Fibroblast of skin of abdomen (primary cell): Measurements from ENCODE around the gene COPS3.

Source experiments
- DNase-seq: peaks from one replicate; pipeline ENCODE4 v3.0.0-alpha.2; 2013

Gene COPS3

GRCh38 chr17:17241656-17242055 is 39.4 kb downstream of the COPS3 start:
- no peak for DNase-seq

GRCh38 chr17:17239832-17240231 is 41.2 kb downstream of the COPS3 start:
- DNase-seq, result no peak

DNA sequence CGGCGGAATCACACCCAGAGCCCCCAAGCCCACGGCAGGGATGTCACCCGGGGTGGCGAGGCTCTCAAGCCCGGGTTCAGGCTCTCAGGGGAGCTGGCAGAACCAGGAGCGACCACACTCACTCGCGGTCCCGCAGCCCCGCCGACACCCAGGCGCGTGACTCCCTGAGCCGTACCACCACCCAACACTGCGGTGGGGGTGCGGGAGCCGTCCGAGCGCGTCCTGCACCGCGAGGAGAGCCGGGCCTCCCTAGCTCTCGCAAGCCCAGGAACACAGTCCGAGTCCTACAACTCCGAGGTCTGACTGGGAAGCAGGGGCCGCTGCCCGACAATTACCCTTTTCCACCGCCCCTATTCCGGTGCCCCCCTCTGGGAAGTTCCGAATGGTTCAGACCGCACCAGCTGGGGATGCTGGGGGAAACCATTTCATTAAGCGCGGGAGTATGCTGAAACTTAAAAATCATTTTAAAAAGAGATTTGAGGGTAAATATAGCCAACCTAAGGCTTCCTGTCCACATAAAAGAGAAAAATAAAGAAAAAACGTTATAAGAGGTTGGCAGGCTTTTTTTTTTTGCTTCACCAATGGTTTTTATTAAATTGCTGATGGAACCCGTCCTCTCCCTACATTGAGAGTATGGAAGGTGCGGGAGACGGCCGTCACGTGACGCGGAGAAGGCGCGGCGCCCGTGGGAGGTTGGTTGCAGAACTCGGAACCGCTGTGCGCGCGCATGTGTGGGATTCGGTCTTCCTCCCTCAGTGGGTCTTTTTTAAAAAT is 43.8 kb downstream of the COPS3 start, which contains the start of gene FLCN:
FLCN (minus strand) TSS at position 143 of the 774 bp plus-strand sequence. CDS start 9,031 bp downstream, outside the sequence.
- peak; percentile 87 for DNase-seq

DNA sequence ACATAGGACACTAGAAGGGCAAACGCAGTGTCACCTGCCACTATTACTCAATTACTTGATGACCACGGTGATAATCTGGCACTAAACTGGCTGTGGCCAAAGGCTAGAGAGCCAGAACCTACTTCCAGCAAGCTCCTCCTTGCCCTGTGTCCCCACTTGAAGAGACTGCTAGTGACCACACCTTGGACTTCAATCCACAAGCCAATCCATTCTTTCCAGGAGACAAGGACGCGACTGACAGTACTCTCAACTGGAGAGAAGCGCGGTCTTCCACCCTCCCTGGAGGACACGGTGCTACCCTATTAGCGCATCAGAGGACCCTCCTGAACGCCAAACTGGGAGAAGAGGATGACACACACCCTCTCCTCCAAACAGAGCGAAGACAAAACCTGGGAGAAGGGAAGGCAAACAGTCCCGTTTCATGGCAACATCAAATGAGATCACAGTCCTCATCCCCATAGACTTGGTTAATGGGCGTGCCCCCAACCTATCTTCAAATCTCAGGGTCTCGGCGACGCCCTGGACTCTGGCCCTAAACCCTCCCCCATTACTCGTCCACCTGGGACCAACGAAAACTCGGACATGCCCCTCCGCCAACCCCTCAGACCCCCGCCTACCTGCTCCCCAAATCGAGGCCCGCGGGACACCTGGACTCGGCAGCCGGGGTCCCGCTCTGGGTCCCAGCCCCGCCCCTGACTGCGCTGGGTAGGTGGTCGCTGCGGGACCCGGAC is 44.6 kb downstream of the COPS3 start:
- peak; percentile 20 for DNase-seq

DNA sequence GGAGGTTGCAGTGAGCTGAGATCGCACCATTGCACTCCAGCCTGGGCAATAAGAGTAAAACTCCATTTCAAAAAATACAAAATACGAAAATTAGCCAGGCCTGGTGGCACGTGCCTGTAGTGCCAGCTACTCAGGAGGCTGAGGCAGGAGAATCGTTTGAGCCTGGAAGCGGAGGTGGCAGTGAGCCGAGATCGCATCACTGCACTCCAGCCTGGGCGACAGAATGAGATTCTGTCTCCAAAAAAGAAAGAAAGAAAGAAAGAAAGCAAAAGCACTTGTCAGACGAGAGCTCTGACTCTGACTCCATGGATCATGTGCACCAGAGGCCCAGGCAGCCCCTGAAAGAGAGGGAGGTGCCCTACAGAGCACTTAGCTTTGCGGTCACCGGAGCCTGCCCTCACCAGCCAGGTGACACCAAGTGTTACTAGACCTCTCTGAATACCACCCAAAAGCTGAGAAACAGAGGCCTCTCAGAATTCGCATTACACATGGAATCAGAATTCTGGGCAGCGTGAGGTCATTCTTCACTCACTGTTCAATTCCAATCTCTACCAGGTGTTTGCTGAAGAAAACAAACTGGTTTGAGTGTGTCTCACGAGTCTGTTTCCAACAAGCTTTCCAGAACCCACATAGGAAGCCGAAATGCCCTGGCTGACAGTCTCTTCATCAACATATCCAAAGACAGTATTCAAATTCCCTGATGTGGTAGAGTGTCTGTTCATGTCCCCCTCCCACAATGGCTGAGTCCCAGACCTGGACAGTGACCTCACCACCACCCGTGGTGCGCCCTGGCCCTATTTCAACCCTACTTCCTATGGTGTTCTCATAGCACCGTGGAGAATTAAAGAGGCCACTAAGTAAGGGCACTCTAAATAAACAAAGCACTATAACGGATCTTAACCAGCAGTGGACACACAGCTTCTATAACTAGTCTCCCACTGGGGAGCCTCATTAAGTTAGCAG is 45.6 kb downstream of the COPS3 start:
- DNase-seq, result no peak

DNA sequence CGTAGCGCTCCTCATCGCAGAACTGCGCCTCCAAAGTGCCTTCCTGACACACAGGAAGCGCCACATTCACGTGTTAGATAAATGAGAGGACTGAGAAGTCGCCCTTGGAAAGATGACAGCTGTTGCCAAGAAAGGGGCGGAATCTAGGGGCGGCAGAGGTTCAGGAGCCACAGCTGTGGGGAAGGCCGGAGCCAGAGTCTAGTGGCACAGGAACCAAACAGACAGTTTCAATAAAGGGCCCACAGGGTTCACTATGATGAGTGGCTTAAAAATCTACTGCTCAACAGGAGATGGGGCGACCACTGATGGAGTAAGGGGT is 48.8 kb downstream of the COPS3 start:
- DNase-seq, result no peak

DNA sequence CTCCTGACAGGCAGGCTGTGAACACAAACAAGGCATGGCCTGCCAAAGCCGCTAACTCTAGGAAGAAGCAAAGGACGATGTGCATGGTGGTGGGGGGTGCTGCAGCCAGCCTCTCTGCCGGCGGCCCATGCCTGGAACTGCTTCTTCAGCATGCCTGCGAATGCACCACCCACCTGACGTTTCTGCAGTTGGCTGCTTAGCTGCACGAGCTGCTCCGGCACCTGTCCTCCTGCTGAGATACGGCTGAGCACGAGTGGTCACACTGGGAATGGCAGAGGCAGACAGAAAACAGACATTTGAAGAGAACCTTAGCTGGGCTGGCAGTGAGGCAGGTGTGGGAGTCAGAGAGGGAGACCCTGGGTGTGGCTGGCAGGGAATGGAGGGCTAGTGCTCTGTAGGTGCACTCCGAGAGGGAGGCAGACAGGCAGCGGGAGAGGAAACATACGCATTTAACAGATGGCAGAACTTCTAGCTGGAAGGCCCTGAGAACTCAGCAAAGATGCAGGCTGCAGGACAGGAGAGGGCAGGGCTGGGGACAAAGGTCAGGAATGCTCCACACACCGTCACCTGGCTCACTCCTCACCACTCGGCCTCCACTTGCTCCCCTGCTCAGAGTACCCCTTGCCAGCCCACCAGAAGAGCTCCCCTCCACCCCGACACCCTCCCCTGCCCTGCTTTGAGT is 49.3 kb downstream of the COPS3 start:
- DNase-seq, result no peak

DNA sequence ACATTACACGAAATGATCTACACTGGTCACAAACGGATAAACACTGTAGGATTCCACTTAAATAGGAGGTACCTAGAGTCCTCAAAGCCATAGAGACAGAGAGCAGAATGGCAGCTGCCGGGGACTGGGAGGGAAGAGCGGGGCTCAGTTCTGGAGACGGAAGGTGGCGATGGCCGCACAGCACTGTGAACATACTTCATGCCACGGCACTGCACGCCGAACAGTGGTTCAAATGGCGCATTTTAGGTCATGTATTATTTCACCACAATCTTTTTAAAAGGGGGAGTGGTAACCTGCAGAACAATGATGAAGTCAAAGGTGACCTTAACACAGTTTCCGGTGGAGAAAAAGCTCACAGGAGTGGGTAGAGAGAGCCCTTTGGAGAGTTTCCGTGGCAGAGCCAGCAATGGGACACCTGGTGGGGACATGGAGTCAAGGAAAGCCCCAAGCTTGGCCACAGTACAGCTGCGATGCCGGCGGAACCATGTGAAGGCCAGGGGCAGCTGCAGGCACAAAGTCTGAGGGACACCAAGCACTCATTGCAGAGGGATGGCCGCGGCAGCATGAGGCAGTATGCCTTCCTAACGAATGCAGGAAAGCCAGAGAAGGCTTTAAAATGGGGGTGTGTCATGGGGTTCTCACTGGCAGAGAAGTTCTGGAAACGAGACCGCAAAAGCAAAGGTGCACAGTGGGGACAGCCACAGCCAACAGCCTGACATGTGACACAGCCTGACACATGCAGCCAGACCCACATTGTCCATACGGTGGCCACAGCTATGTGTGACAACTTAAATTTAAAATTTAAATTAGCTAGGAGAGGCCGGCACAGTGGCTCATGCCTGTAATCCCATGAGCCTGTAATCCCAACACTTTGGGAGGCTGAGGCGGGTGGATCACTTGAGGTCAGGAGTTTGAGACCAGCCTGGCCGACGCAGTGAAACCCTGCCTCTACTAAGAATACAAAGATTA is 51.3 kb downstream of the COPS3 start:
- DNase-seq, result no peak

- no peak for DNase-seq
These were observed 52.3 kb downstream of the COPS3 start for GRCh38 chr17:17228521-17229279.

DNA sequence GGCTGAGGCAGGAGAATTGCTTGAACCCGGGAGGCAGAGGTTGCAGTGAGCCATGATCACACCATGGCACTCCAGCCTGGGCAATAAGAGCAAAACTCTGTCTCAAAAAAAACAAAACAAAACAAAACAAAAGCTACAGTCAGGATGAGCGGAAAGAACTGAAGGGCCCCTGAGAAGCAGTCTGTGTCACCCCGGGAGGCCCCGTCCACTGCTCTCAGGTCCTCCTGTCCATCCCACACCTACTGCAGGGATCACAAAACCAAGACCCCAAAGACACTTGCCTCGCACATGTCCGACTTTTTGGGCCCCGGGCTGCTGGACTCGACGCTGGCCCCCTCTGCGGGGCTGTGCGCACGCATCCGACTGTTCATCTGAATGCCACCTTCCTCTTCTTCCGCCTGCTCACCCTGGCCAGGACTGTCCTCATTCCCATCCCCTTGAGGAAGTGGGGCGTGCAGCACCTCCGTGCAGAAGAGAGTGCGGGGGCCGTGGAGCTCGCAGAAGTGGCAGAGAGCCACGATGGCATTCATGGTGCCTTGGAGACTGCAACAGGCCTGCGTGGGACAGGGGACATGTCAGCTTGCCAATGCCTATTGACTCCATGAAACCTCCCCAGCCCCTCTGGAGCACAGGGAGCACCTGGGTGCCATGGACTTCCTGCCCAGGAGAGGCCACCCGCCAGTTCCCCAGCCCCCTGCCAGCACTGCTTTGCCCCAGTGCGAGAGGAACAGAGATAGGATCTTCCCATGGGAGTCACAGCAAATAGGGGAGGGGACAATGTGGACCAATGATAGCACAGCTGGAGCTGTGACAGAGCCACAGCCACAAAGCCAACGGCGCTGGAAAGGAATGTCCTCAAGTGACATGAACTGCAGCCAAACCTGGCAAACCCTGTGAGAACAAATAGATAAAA is 53.2 kb downstream of the COPS3 start:
- DNase-seq, result no peak

GRCh38 chr17:17226451-17227265 is 54.4 kb downstream of the COPS3 start:
- no peak for DNase-seq

DNA sequence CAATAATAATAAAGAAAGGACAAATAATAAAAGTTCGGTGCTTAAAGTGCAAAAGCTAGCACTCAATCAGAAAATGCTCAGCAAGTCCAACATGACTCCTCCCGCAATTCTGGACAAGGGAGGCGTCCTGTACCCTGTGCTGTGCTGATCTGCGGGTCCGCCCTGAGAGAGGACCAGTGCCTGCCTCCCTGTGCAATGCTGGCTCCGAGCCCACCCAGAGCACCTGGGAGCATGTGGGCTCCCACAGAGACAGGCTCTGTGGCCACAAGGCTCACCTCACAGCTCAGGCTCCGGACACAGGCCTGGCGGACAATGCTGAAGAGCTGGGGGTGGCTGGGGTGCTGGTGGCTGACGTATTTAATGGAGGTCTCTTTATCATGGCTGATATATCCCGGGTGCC is 55.1 kb downstream of the COPS3 start:
- no peak for DNase-seq

DNA sequence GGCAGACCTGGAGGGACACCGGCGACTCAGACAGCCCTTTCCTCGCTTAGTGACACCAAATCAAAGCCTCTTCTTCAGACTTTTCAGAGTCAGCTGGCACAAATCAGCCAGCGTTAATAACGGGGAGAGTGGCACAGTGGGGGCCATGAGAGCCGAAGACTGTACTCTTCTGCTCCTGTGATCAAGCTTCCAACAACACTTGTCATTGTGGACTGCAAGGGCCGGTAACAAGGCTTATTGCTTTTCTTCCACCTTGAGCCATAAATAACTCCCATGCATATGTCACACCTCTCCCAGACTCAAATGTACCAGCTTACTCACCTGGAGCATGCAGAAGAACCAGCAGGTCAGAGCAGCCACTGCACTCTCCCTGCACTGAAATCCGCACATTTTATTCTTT is 56.9 kb downstream of the COPS3 start:
- no peak for DNase-seq

DNA sequence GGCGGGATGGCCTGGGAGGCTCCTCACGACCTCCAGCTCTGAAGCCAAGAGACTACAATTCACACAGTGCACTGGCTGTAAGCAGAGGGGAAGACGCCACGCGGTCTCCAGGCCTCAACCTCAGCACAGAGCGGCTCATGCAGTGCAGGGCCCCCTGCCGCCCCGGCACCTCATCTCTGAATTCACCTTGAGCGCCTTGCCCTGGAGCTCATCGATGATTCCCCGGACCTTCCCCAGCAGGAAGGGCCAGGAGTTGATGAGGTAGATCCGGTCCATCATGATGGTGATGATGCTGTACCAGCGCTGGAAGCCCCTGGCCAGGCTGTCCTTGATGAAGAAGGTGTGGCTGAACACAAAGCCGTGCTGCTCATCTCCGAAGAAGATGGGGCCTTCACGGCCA is 57.3 kb downstream of the COPS3 start:
- no peak for DNase-seq

DNA sequence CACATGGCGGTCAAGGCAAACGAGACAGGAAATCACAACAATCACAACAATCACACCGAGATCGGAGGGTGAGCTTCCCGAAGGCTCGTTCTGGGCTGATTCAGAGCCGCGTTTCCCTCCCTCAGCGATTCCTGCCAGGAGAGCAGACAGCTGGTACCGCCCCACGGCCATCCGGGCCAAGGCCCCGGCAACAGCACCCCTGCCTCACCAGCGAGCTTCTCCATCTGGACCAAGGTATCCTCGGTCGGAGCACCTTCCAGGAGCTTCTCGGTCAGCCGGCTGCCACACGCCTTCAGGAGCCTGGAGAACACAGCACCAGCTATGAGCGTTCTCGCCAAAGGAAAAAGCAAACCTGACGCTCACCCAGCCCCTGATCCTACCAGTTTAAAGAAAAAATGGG is 59.7 kb downstream of the COPS3 start:
- DNase-seq, result no peak

DNA sequence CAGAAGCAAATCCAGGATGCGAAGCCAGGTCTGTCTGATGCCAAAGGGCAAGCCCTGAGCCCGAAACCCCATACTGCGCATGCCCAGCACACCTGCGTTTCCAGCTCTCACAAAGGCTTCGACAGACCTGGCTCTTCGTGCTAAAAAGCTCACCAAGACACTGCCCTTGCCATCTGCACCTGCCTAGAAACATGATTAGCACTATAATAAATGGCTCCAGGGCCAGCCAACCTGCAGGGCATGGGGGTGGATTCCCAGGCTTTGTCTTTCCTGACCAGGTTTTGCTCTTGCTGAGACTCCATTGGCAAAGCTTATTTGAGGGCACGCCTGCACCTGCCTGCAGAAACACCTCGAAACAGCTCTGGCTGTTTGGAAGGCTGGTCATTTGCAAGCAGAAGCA is 60.5 kb downstream of the COPS3 start:
- DNase-seq, result no peak

GRCh38 chr17:17217995-17218394 is 63.1 kb downstream of the COPS3 start:
- no peak for DNase-seq

DNA sequence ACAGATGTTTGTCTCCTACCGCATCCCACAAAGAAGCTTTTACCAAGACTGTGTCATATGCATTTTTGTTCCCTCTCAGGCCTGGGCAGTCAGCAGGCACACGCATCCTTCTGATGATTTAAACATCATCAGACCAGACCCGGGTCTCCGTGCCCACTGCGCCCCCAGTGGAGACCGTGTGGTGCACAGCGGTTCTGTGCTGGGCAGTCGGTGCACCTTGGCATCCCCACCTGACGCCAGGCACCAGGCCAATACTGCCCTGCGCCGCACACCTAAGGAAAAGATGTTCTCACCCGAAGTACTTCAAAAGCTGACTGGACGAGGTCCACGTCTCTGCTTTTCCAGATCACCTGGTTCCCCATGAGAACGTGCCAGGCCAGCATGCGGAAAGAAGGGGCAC is 64.3 kb downstream of the COPS3 start:
- DNase-seq, result no peak
